CD4-positive, alpha-beta memory T cell (primary cell): ENCODE results near the gene ARHGDIB. TPM values are rescaled to one million over a fixed set of nuclear protein-coding genes. Genes with fewer than 3 reads are reported as not detected.

Experiments used
- CTCF ChIA-PET: fragments of 350-600 bp; sonication (Branson Sonifier 250); formaldehyde crosslinking; loops from one replicate; lab custom pipeline; 2021; ENCODE audit warnings: inconsistent platforms; ENCODE audit not compliant: partially characterized antibody; lab: Charles Lee
- POLR2A ChIA-PET: fragments of 350-600 bp; sonication (Branson Sonifier 250); formaldehyde crosslinking; loops from one replicate; lab custom pipeline; 2021; ENCODE audit not compliant: partially characterized antibody; lab: Charles Lee
- DNase-seq, 5 donors: peaks; one replicate each; pipeline versions ENCODE4 v3.0.0 to v3.0.0-alpha.2; 2020 to 2022; ENCODE audit warnings: mixed read lengths in 1 of 5
- H3K27ac ChIP-seq: one replicate; pipeline ENCODE4 v1.7.0; 2013; ENCODE audit warnings: low read depth, low read length
- H3K27me3 ChIP-seq: 2 replicates; pipeline ENCODE4 v1.7.0; 2013; ENCODE audit warnings: mild to moderate bottlenecking, low read length, moderate library complexity; ENCODE audit not compliant: insufficient read depth
- H3K36me3 ChIP-seq: 2 replicates; pipeline ENCODE4 v1.7.0; 2013; ENCODE audit warnings: mild to moderate bottlenecking, low read length, moderate library complexity; ENCODE audit not compliant: insufficient read depth
- H3K4me1 ChIP-seq: 2 replicates; pipeline ENCODE4 v1.7.0; 2013; ENCODE audit warnings: mild to moderate bottlenecking, low read length, moderate library complexity; ENCODE audit not compliant: insufficient read depth
- H3K4me3 ChIP-seq, 2 donors: one replicate each; pipeline ENCODE4 v1.7.0; 2013; ENCODE audit warnings: low read length in 2 of 2, mild to moderate bottlenecking in 1 of 2
- H3K9me3 ChIP-seq, 2 donors: one replicate each; pipeline ENCODE4 v1.7.0; 2013; ENCODE audit warnings: low read length in 2 of 2, control low read depth in 1 of 2; ENCODE audit not compliant: control insufficient read depth in 1 of 2
- H3K27ac Mint-ChIP-seq, 7 donors: one replicate each; pipeline ENCODE4 v1.8.0; 2020 to 2021; ENCODE audit warnings: mixed read lengths in 7 of 7, mild to moderate bottlenecking in 6 of 7, inconsistent platforms in 3 of 7, moderate library complexity in 3 of 7
- H3K27me3 Mint-ChIP-seq, 2 donors: one replicate each; pipeline ENCODE4 v1.8.0; 2020 to 2021; ENCODE audit warnings: mixed read lengths in 2 of 2
- H3K36me3 Mint-ChIP-seq, 2 donors: one replicate each; pipeline ENCODE4 v1.8.0; 2020 to 2021; ENCODE audit warnings: mixed read lengths in 2 of 2, inconsistent platforms in 1 of 2, mild to moderate bottlenecking in 1 of 2
- H3K4me1 Mint-ChIP-seq, 4 donors: one replicate each; pipeline ENCODE4 v1.8.0; 2020 to 2021; ENCODE audit warnings: mixed read lengths in 4 of 4, mild to moderate bottlenecking in 1 of 4
- H3K4me3 Mint-ChIP-seq, 8 donors: one replicate each; pipeline ENCODE4 v1.8.0; 2020 to 2021; ENCODE audit warnings: mixed read lengths in 8 of 8, mild to moderate bottlenecking in 7 of 8, moderate library complexity in 6 of 8, inconsistent platforms in 3 of 8
- H3K9me3 Mint-ChIP-seq, 8 donors: one replicate each; pipeline ENCODE4 v1.8.0; 2020 to 2021; ENCODE audit warnings: mixed read lengths in 8 of 8, mild to moderate bottlenecking in 5 of 8, inconsistent platforms in 3 of 8, moderate library complexity in 1 of 8
- intact Hi-C: fragments of 100-400 bp; cut with micrococcal nuclease; formaldehyde crosslinking; loops from one replicate; pipeline ENCODE4 v1.15.1; 2023
- polyA plus RNA-seq, 2 donors: library from polyadenylated mRNA; unstranded; fragments of 300-500 nt; fragmentation: Illumina TruSeq; gene quantifications; one replicate each; pipeline ENCODE4 v1.2.3, GENCODE V29; 2021
- total RNA-seq, 2 experiments: library from RNA; stranded (reverse); gene quantifications; one replicate each; pipeline ENCODE4 v1.2.3, GENCODE V29; 2021

Gene ARHGDIB
- total and polyA plus RNA-seq, 4 experiments from 2014 or later, result 717 to 4,406 (median 1,865) TPM

- ChIA-PET POLR2A (interaction anchor here (1.9 to 4.3 kb wide), 2 partner anchors 14 to 19 kb away, joined by 8 to 19 read pairs; no protein-coding TSS in a partner anchor), CTCF (interaction anchor here (0.9 to 5.8 kb wide), 5 partner anchors 13 to 87 kb away, joined by 3 to 91 read pairs (median 7); no protein-coding TSS in a partner anchor)
- intact Hi-C loops, result loop anchor here (5.0 to 10.0 kb wide), 2 partner anchors 210 to 287 kb away; partner anchors contain the start of gene RERG
- Histone ChIP-seq H3K36me3 (peaks cover 16% of the 10 kb centered on the region), H3K9me3 (no peaks in the 10 kb centered on the region), H3K4me3 (no peak overlapping the region), H3K4me1 (peaks cover 24% of the 10 kb centered on the region), H3K27ac (no peak overlapping the region), H3K27me3 (no peaks in the 10 kb centered on the region)
- Mint-ChIP-seq H3K9me3 (peaks cover 0 to 5% (median 0%) of the 10 kb centered on the region in 8 donors), H3K36me3 (peaks cover 61 to 86% of the 10 kb centered on the region in 2 donors), H3K27ac (peak overlapping the region in 1 of 7 donors; percentile 17), H3K4me1 (peaks cover 22 to 39% (median 31%) of the 10 kb centered on the region in 4 donors), H3K27me3 (no peaks in the 10 kb centered on the region), H3K4me3 (no peak overlapping the region)
- no peak for DNase-seq
Observed at GRCh38 chr12:14935031-14935430, 26.4 kb downstream of the ARHGDIB start.

GRCh38 chr12:14934511-14934910 is 26.9 kb downstream of the ARHGDIB start:
- intact Hi-C loops, result loop anchor here (10.0 kb wide), 1 partner anchor 210 kb away; no protein-coding TSS in a partner anchor

GRCh38 chr12:14931791-14932560 is 29.4 kb downstream of the ARHGDIB start:
- peak overlapping the region in 2 of 7 donors; percentile 4 to 54 for H3K27ac Mint-ChIP-seq
- ChIA-PET CTCF (interaction anchor here (0.8 to 2.3 kb wide), 2 partner anchors 49 to 63 kb away, joined by 3 to 10 read pairs; no protein-coding TSS in a partner anchor), POLR2A (no interaction called here)
- peaks cover 0 to 2% (median 0%) of the 10 kb centered on the region in 8 donors for H3K9me3 Mint-ChIP-seq
- Histone ChIP-seq H3K9me3 (no peaks in the 10 kb centered on the region), H3K4me3 (no peak overlapping the region), H3K27ac (no peak overlapping the region), H3K4me1 (no peaks in the 10 kb centered on the region), H3K36me3 (peaks cover 21% of the 10 kb centered on the region), H3K27me3 (no peaks in the 10 kb centered on the region)
- no peak for DNase-seq
- no peaks in the 10 kb centered on the region for H3K27me3 Mint-ChIP-seq
- no peak overlapping the region for H3K4me3 Mint-ChIP-seq
- intact Hi-C loops, result loop anchor here (10.0 kb wide), 1 partner anchor 207 kb away; no protein-coding TSS in a partner anchor
- peaks cover 1 to 13% (median 8%) of the 10 kb centered on the region in 4 donors for H3K4me1 Mint-ChIP-seq
- H3K36me3 Mint-ChIP-seq, result peaks cover 61 to 75% of the 10 kb centered on the region in 2 donors

More at GRCh38 chr12:14934511-14934910, 26.9 kb downstream of the ARHGDIB start:
- Mint-ChIP-seq H3K4me1 (peaks cover 17 to 34% (median 25%) of the 10 kb centered on the region in 4 donors), H3K36me3 (peaks cover 57 to 81% of the 10 kb centered on the region in 2 donors), H3K27me3 (no peaks in the 10 kb centered on the region), H3K9me3 (peaks cover 0 to 3% (median 0%) of the 10 kb centered on the region in 8 donors), H3K4me3 (no peak overlapping the region), H3K27ac (peak overlapping the region in 1 of 7 donors; percentile 17)
- Histone ChIP-seq H3K36me3 (peaks cover 16% of the 10 kb centered on the region), H3K27me3 (no peaks in the 10 kb centered on the region), H3K4me3 (no peak overlapping the region), H3K27ac (no peak overlapping the region), H3K9me3 (no peaks in the 10 kb centered on the region), H3K4me1 (peaks cover 19% of the 10 kb centered on the region)
- ChIA-PET POLR2A (interaction anchor here (1.9 kb wide), 1 partner anchor 14 kb away, joined by 8 read pairs; no protein-coding TSS in a partner anchor), CTCF (interaction anchor here (0.9 to 5.8 kb wide), 5 partner anchors 14 to 86 kb away, joined by 3 to 91 read pairs (median 4); no protein-coding TSS in a partner anchor)
- DNase-seq, result no peak

- Histone ChIP-seq H3K36me3 (peaks cover 21% of the 10 kb centered on the region), H3K27ac (no peak overlapping the region), H3K4me3 (no peak overlapping the region), H3K4me1 (no peaks in the 10 kb centered on the region), H3K27me3 (no peaks in the 10 kb centered on the region), H3K9me3 (no peaks in the 10 kb centered on the region)
- Mint-ChIP-seq H3K36me3 (peaks cover 58 to 71% of the 10 kb centered on the region in 2 donors), H3K27me3 (no peaks in the 10 kb centered on the region), H3K27ac (peak overlapping the region in 1 of 7 donors; percentile 23), H3K4me1 (peaks cover 0 to 10% (median 6%) of the 10 kb centered on the region in 4 donors), H3K9me3 (peaks cover 0 to 2% (median 0%) of the 10 kb centered on the region in 8 donors), H3K4me3 (no peak overlapping the region)
- ChIA-PET POLR2A (interaction anchor here (0.7 kb wide), 1 partner anchor 10 kb away, joined by 3 read pairs; no protein-coding TSS in a partner anchor), CTCF (interaction anchor here (0.8 to 2.3 kb wide), 2 partner anchors 50 to 64 kb away, joined by 3 to 10 read pairs; no protein-coding TSS in a partner anchor)
- DNase-seq, result no peak
- intact Hi-C loops, result loop anchor here (10.0 kb wide), 1 partner anchor 207 kb away; no protein-coding TSS in a partner anchor
Observed at GRCh38 chr12:14931359-14931758, 30.0 kb downstream of the ARHGDIB start.

- H3K27me3 Mint-ChIP-seq, result no peaks in the 10 kb centered on the region
- Histone ChIP-seq H3K4me1 (no peaks in the 10 kb centered on the region), H3K4me3 (no peak overlapping the region), H3K27me3 (no peaks in the 10 kb centered on the region), H3K9me3 (no peaks in the 10 kb centered on the region), H3K36me3 (peaks cover 21% of the 10 kb centered on the region), H3K27ac (no peak overlapping the region)
- intact Hi-C loops, result loop anchor here (10.0 kb wide), 1 partner anchor 205 kb away; no protein-coding TSS in a partner anchor
- H3K27ac Mint-ChIP-seq, result no peak overlapping the region
- DNase-seq, result no peak
- no peak overlapping the region for H3K4me3 Mint-ChIP-seq
- H3K4me1 Mint-ChIP-seq, result peaks cover 0 to 10% (median 5%) of the 10 kb centered on the region in 4 donors
- H3K9me3 Mint-ChIP-seq, result peaks cover 0 to 2% (median 0%) of the 10 kb centered on the region in 8 donors
- peaks cover 56 to 63% of the 10 kb centered on the region in 2 donors for H3K36me3 Mint-ChIP-seq
- ChIA-PET CTCF (interaction anchor here (1.3 kb wide), 1 partner anchor 85 kb away, joined by 3 read pairs; no protein-coding TSS in a partner anchor), POLR2A (no interaction called here)
Observed at GRCh38 chr12:14930299-14930698, 31.1 kb downstream of the ARHGDIB start.

GRCh38 chr12:14928931-14929330 is 32.5 kb downstream of the ARHGDIB start:
- no peaks in the 10 kb centered on the region for H3K27me3 ChIP-seq
- H3K4me1 Mint-ChIP-seq, result peaks cover 2 to 10% (median 5%) of the 10 kb centered on the region in 4 donors
- peak overlapping the region in 3 of 7 donors; percentile 12 to 79 (median 69) for H3K27ac Mint-ChIP-seq
- peaks cover 56% of the 10 kb centered on the region in 2 donors for H3K36me3 Mint-ChIP-seq
- POLR2A ChIA-PET, result interaction anchor here (0.5 to 0.9 kb wide), 4 partner anchors 10 to 68 kb away, joined by 3 to 5 read pairs (median 4); partner anchors contain the start of gene ERP27
- no peaks in the 10 kb centered on the region for H3K27me3 Mint-ChIP-seq
- no peak overlapping the region for H3K4me3 ChIP-seq
- peaks cover 21% of the 10 kb centered on the region for H3K36me3 ChIP-seq
- CTCF ChIA-PET, result interaction anchor here (1.4 to 2.2 kb wide), 3 partner anchors 9 to 66 kb away, joined by 5 to 11 read pairs (median 8); partner anchors contain the start of gene ERP27
- H3K4me3 Mint-ChIP-seq, result no peak overlapping the region
- peaks cover 0 to 2% (median 0%) of the 10 kb centered on the region in 8 donors for H3K9me3 Mint-ChIP-seq
- no peaks in the 10 kb centered on the region for H3K9me3 ChIP-seq
- H3K27ac ChIP-seq, result no peak overlapping the region
- no peaks in the 10 kb centered on the region for H3K4me1 ChIP-seq
- intact Hi-C loops, result no loop called here
- DNase-seq, result no peak
